ENCODE data around the gene ATP8A2.

DNA sequence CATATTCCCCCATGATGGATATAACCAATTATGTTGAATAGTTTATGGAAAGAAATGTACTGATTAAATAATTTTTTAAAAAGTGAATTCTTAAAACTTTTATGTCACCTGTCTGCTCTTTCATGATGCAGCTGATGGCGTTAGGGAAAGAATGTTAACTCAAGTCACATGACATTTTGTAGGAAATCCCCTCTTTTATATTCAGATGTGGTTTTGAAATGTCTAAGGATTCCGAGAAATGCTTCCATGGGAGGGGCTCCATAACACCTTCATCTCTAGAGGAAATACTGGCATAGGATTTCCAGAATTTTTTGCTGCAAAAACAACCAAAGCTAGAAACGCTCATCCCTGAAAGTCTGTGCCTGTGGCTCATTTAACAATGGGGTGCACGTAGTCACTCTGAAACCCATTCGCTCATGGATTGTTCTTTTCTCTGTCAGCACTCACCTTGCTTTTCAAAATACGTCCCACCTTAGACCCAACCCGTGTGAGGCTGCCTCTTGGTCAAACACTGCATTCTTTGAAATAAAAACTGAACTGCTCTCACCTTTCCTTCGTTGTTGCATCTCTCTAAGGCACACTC is 391.1 kb downstream of the ATP8A2 start:
- TF ChIP-seq, protein P1, sequence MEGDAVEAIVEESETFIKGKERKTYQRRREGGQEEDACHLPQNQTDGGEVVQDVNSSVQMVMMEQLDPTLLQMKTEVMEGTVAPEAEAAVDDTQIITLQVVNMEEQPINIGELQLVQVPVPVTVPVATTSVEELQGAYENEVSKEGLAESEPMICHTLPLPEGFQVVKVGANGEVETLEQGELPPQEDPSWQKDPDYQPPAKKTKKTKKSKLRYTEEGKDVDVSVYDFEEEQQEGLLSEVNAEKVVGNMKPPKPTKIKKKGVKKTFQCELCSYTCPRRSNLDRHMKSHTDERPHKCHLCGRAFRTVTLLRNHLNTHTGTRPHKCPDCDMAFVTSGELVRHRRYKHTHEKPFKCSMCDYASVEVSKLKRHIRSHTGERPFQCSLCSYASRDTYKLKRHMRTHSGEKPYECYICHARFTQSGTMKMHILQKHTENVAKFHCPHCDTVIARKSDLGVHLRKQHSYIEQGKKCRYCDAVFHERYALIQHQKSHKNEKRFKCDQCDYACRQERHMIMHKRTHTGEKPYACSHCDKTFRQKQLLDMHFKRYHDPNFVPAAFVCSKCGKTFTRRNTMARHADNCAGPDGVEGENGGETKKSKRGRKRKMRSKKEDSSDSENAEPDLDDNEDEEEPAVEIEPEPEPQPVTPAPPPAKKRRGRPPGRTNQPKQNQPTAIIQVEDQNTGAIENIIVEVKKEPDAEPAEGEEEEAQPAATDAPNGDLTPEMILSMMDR (IDR thresholded peaks at IDR 0.05): no peak
- TF ChIP-seq POLR2A (IDR thresholded peaks at IDR 0.05): no peak

Data from transverse colon (tissue), 3 donors.